MM.1S (cell line): ENCODE results near the gene BICDL2.

Source experiments
- EZH2 ChIP-seq: fragments of 300-600 bp; sonication (generic); optimal IDR thresholded peaks from 2 replicates; pipeline ENCODE3; 2017; ENCODE audit warnings: low read depth, mild to moderate bottlenecking, antibody characterized with exemption, low read length, mixed read lengths
- EZH2phosphoT487 ChIP-seq: fragments of 300-600 bp; sonication (generic); IDR thresholded peaks from 2 replicates; pipeline ENCODE4 v1.6.1; 2018; ENCODE audit warnings: antibody characterized with exemption, low read length
- TF ChIP-seq, protein P1 (sequence below): fragments of 300-600 bp; sonication (generic); IDR thresholded peaks from 2 replicates; pipeline ENCODE4 v1.5.1; 2016; ENCODE audit warnings: antibody characterized with exemption, low read length, mixed read lengths

DNA sequence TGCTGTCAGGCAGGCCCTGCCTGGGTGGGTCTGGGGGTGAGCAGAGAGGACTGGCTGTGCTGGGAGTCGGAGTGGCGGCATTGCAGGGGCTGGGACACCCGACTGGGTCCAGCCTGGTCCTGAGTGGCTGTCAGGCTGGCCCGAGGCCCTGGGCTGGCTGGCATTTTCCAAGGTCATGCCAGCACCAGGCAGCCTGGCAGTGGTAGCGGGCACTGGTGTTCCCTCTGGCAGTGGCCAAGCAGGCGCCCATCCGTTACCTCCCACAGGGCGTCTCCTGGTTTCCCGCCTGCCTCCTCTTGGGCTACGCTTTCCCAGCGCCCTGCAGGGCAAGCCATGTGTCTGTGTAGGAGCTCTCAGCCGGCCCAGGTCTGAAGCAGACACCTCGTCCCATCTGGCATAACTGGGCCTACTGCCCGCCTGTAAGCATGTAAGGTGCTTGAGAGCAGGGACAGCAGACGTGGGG is 50.8 kb downstream of the BICDL2 start:
- TF ChIP-seq, protein P1, sequence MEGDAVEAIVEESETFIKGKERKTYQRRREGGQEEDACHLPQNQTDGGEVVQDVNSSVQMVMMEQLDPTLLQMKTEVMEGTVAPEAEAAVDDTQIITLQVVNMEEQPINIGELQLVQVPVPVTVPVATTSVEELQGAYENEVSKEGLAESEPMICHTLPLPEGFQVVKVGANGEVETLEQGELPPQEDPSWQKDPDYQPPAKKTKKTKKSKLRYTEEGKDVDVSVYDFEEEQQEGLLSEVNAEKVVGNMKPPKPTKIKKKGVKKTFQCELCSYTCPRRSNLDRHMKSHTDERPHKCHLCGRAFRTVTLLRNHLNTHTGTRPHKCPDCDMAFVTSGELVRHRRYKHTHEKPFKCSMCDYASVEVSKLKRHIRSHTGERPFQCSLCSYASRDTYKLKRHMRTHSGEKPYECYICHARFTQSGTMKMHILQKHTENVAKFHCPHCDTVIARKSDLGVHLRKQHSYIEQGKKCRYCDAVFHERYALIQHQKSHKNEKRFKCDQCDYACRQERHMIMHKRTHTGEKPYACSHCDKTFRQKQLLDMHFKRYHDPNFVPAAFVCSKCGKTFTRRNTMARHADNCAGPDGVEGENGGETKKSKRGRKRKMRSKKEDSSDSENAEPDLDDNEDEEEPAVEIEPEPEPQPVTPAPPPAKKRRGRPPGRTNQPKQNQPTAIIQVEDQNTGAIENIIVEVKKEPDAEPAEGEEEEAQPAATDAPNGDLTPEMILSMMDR = no peak
- TF ChIP-seq EZH2 (no peak), EZH2phosphoT487 (no peak)
